OCI-LY1 (cell line): ENCODE results near the gene RWDD4.

Experiments used
- H2AFZ ChIP-seq: fragments of 200-600 bp; sonication (generic), shearing (Covaris generic); 2 replicates; pipeline ENCODE4 v1.6.0; 2014; ENCODE audit warnings: antibody characterized with exemption, mild to moderate bottlenecking, low read length
- H3F3A ChIP-seq: fragments of 200-600 bp; sonication (generic), shearing (Covaris generic); 2 replicates; pipeline ENCODE4 v1.6.0; 2014; ENCODE audit warnings: mild to moderate bottlenecking, antibody characterized with exemption, low read length, moderate library complexity; ENCODE audit not compliant: insufficient read depth
- H3K27ac ChIP-seq: fragments of 200-600 bp; sonication (generic); 2 replicates; pipeline ENCODE4 v1.5.1; 2014; ENCODE audit warnings: low read length, mixed run types, mild to moderate bottlenecking, low read depth; ENCODE audit not compliant: poor library complexity, severe bottlenecking
- H3K27me3 ChIP-seq: fragments of 200-600 bp; sonication (generic); 2 replicates; pipeline ENCODE4 v1.6.0; 2014; ENCODE audit warnings: antibody characterized with exemption, mild to moderate bottlenecking, low read length, moderate library complexity; ENCODE audit not compliant: insufficient read depth
- H3K36me3 ChIP-seq: fragments of 200-600 bp; sonication (generic); 2 replicates; pipeline ENCODE4 v1.6.1; 2014; ENCODE audit warnings: mild to moderate bottlenecking, antibody characterized with exemption, low read length, moderate library complexity, mixed read lengths; ENCODE audit not compliant: insufficient read depth
- H3K4me1 ChIP-seq: fragments of 200-600 bp; sonication (generic); 2 replicates; pipeline ENCODE4 v1.5.1; 2014; ENCODE audit warnings: mild to moderate bottlenecking, low read length, moderate library complexity; ENCODE audit not compliant: insufficient read depth, severe bottlenecking
- H3K4me2 ChIP-seq: fragments of 200-600 bp; sonication (generic), shearing (Covaris generic); 2 replicates; pipeline ENCODE4 v1.6.1; 2014; ENCODE audit warnings: low read length
- H3K4me3 ChIP-seq: fragments of 200-600 bp; sonication (generic); 2 replicates; pipeline ENCODE4 v1.5.1; 2014; ENCODE audit warnings: low read length, low read depth, mild to moderate bottlenecking, mixed read lengths; ENCODE audit not compliant: poor library complexity, severe bottlenecking
- H3K79me2 ChIP-seq: fragments of 200-600 bp; shearing (Covaris generic); 2 replicates; pipeline ENCODE4 v1.6.1; 2016; ENCODE audit warnings: mixed run types, low read length, mixed read lengths; ENCODE audit not compliant: insufficient read depth
- H3K9ac ChIP-seq: fragments of 200-600 bp; sonication (generic), shearing (Covaris generic); 2 replicates; pipeline ENCODE4 v1.6.1; 2014; ENCODE audit warnings: mild to moderate bottlenecking, low read length, mixed read lengths
- H3K9me2 ChIP-seq: fragments of 200-600 bp; sonication (generic), shearing (Covaris generic); 2 replicates; pipeline ENCODE4 v1.6.1; 2014; ENCODE audit warnings: low read depth, mild to moderate bottlenecking, low read length, mixed read lengths
- H3K9me3 ChIP-seq: fragments of 200-600 bp; shearing (Covaris generic); 2 replicates; pipeline ENCODE4 v1.6.1; 2014; ENCODE audit warnings: low read length, mixed read lengths
- H4K20me1 ChIP-seq: fragments of 200-600 bp; sonication (generic), shearing (Covaris generic); 2 replicates; pipeline ENCODE4 v1.6.0; 2016; ENCODE audit warnings: mild to moderate bottlenecking, low read length; ENCODE audit not compliant: insufficient read depth
- EZH2 ChIP-seq: fragments of 200-600 bp; sonication (generic), shearing (Covaris generic); IDR thresholded peaks from 2 replicates; pipeline ENCODE4 v1.8.0; 2017; ENCODE audit warnings: borderline replicate concordance, mixed run types, mild to moderate bottlenecking, antibody characterized with exemption, low read length, moderate library complexity, mixed read lengths
- TF ChIP-seq, protein P1 (sequence below): fragments of 200-600 bp; sonication (generic), shearing (Covaris generic); IDR thresholded peaks from 2 replicates; pipeline ENCODE4 v1.5.1; 2017; ENCODE audit warnings: mild to moderate bottlenecking, antibody characterized with exemption, low read length, moderate library complexity, mixed read lengths

Gene RWDD4

GRCh38 chr4:183670251-183670650 lies 11.3 kb upstream of the RWDD4 start:
- Histone ChIP-seq H3K27me3 (no peaks in the 10 kb centered on the region), H3K79me2 (no peaks in the 10 kb centered on the region), H3K36me3 (peaks cover 74% of the 10 kb centered on the region), H3F3A (no peaks in the 10 kb centered on the region), H3K9me3 (no peaks in the 10 kb centered on the region), H3K9me2 (no peaks in the 10 kb centered on the region), H3K9ac (no peak overlapping the region), H3K4me1 (no peaks in the 10 kb centered on the region), H3K4me2 (no peak overlapping the region), H3K4me3 (no peak overlapping the region), H3K27ac (no peak overlapping the region), H4K20me1 (no peaks in the 10 kb centered on the region), H2AFZ (no peak overlapping the region)
- TF ChIP-seq EZH2: no peak

GRCh38 chr4:183666088-183666487 lies 7.1 kb upstream of the RWDD4 start:
- no peak overlapping the region for H2AFZ ChIP-seq
- H4K20me1 ChIP-seq: no peaks in the 10 kb centered on the region
- H3K9me3 ChIP-seq: no peaks in the 10 kb centered on the region
- no peak overlapping the region for H3K9ac ChIP-seq
- TF ChIP-seq, protein P1, sequence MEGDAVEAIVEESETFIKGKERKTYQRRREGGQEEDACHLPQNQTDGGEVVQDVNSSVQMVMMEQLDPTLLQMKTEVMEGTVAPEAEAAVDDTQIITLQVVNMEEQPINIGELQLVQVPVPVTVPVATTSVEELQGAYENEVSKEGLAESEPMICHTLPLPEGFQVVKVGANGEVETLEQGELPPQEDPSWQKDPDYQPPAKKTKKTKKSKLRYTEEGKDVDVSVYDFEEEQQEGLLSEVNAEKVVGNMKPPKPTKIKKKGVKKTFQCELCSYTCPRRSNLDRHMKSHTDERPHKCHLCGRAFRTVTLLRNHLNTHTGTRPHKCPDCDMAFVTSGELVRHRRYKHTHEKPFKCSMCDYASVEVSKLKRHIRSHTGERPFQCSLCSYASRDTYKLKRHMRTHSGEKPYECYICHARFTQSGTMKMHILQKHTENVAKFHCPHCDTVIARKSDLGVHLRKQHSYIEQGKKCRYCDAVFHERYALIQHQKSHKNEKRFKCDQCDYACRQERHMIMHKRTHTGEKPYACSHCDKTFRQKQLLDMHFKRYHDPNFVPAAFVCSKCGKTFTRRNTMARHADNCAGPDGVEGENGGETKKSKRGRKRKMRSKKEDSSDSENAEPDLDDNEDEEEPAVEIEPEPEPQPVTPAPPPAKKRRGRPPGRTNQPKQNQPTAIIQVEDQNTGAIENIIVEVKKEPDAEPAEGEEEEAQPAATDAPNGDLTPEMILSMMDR: no peak
- TF ChIP-seq EZH2: no peak
- no peak overlapping the region for H3K4me3 ChIP-seq
- H3K4me2 ChIP-seq: no peak overlapping the region
- H3F3A ChIP-seq: no peaks in the 10 kb centered on the region
- no peaks in the 10 kb centered on the region for H3K4me1 ChIP-seq
- H3K27me3 ChIP-seq: no peaks in the 10 kb centered on the region
- H3K79me2 ChIP-seq: peaks cover 5% of the 10 kb centered on the region; the same call in 1 of the 2 replicates
- H3K36me3 ChIP-seq: peaks cover 67% of the 10 kb centered on the region
- H3K27ac ChIP-seq: no peak overlapping the region
- no peaks in the 10 kb centered on the region for H3K9me2 ChIP-seq

- peak overlapping the region; percentile 81 for H3K4me3 ChIP-seq
- H3K79me2 ChIP-seq: peaks cover 32% of the 10 kb centered on the region
- H3K27me3 ChIP-seq: no peaks in the 10 kb centered on the region
- H3K9me2 ChIP-seq: no peaks in the 10 kb centered on the region
- TF ChIP-seq, protein P1: no peak
- TF ChIP-seq EZH2: no peak
- H3K36me3 ChIP-seq: peaks cover 18% of the 10 kb centered on the region; the same call in 1 of the 2 replicates
- H3K27ac ChIP-seq: peak overlapping the region; percentile 60
- H3K9me3 ChIP-seq: no peaks in the 10 kb centered on the region
- H3K4me2 ChIP-seq: peak overlapping the region; percentile 94
- H3K9ac ChIP-seq: peak overlapping the region; percentile 80
- H3F3A ChIP-seq: no peaks in the 10 kb centered on the region
- H2AFZ ChIP-seq: no peak overlapping the region
- no peaks in the 10 kb centered on the region for H4K20me1 ChIP-seq
- peaks cover 25% of the 10 kb centered on the region for H3K4me1 ChIP-seq
Observed at GRCh38 chr4:183659872-183660242, 872 bp upstream of the RWDD4 start.

DNA sequence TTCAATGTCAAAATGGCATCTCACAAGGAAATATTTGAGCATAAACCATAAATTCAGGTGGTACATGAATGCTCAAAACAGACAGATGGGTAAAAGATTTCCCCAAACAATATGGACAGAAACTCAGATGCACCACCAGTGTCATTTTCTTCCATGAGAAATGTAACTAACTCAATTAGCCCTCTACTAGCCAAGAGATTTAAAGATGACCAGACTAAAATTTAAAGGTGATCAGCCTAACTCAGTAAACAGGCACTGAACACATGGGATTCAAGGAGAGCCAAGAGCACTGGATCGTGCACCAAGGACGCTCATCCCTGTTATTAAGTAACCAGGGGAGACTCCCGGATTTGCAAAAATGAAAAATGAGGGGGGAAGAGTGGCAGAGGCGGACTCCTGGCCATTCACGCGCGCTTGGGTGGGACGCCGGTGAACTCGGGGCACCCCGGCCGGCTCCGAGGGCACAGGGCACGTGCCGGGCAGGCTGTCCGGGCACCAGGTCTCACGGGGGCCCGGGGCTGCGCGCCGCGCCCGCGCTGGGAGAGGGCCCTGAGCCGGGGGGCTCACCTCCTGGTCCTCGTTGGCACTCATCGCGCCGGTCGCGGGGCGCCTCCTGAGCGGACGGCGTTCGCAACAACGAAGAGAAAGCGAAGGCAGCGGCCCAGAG lies 490 bp downstream of the RWDD4 start:
- Histone ChIP-seq H3K9me3 (no peaks in the 10 kb centered on the region), H3K4me1 (peaks cover 25% of the 10 kb centered on the region), H3K4me3 (peak overlapping the region; percentile 81), H3K9ac (peak overlapping the region; percentile 80), H2AFZ (no peak overlapping the region), H3K9me2 (no peaks in the 10 kb centered on the region), H3K27me3 (no peaks in the 10 kb centered on the region), H3K4me2 (peak overlapping the region; percentile 77), H3K27ac (no peak overlapping the region), H3K79me2 (peaks cover 32% of the 10 kb centered on the region), H4K20me1 (no peaks in the 10 kb centered on the region), H3F3A (no peaks in the 10 kb centered on the region), H3K36me3 (peaks cover 21% of the 10 kb centered on the region; the same call in 1 of the 2 replicates)
- TF ChIP-seq EZH2: no peak
- TF ChIP-seq, protein P1: no peak
